ENCODE measurements around the gene DTL.
A peak's percentile ranks its signal among the peaks of the same experiment; 100 is the strongest.
"Not testable (repeated sequence)": the region's sequence is repeated elsewhere in the genome, so short reads cannot be mapped to it uniquely, and the experiment has no call there.

The DTL gene, protein sequence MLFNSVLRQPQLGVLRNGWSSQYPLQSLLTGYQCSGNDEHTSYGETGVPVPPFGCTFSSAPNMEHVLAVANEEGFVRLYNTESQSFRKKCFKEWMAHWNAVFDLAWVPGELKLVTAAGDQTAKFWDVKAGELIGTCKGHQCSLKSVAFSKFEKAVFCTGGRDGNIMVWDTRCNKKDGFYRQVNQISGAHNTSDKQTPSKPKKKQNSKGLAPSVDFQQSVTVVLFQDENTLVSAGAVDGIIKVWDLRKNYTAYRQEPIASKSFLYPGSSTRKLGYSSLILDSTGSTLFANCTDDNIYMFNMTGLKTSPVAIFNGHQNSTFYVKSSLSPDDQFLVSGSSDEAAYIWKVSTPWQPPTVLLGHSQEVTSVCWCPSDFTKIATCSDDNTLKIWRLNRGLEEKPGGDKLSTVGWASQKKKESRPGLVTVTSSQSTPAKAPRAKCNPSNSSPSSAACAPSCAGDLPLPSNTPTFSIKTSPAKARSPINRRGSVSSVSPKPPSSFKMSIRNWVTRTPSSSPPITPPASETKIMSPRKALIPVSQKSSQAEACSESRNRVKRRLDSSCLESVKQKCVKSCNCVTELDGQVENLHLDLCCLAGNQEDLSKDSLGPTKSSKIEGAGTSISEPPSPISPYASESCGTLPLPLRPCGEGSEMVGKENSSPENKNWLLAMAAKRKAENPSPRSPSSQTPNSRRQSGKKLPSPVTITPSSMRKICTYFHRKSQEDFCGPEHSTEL

DNA sequence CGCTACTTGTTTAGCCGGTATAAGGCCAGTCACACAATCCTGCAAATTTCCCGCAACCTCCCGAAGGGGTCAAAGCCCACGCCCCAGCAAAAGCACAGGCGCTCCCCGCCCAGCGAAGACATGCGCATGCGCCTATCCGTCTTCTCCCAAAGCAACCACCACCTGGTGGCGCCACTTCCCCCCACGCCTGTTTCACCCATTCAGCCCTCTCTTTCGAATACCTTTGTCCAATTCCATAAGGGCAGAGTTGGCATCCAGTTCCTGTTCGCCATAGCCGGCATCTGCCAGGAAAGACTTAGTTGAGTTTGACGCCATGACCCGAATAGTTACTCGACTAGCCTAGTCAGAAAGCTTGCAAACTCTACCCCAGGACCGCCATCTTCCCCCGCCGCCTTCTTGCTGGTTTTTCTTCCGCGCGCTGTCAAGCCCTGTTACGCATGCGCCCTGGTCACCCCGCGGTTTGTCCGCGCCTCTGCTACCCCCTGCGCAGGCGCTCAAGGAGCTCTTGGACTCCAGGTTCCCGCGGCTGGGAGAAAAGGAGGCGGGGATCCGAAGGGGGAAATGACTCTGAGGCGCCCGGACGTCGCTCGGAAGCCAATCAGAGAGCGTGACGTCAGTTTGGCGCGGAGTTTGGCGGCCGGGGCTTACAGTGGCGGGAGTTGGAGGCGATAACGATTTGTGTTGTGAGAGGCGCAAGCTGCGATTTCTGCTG lies at the start of gene DTL, which contains the start of gene INTS7:
Gene DTL, plus strand, starts transcription at position 626 of the 712 bp plus-strand sequence. CDS start 143 bp downstream, outside the sequence.
Gene INTS7, minus strand, starts transcription at position 435 of the 712 bp plus-strand sequence. Its CDS starts 120 bp downstream, at position 315.
- peak; percentile 85 for DNase-seq

DNA sequence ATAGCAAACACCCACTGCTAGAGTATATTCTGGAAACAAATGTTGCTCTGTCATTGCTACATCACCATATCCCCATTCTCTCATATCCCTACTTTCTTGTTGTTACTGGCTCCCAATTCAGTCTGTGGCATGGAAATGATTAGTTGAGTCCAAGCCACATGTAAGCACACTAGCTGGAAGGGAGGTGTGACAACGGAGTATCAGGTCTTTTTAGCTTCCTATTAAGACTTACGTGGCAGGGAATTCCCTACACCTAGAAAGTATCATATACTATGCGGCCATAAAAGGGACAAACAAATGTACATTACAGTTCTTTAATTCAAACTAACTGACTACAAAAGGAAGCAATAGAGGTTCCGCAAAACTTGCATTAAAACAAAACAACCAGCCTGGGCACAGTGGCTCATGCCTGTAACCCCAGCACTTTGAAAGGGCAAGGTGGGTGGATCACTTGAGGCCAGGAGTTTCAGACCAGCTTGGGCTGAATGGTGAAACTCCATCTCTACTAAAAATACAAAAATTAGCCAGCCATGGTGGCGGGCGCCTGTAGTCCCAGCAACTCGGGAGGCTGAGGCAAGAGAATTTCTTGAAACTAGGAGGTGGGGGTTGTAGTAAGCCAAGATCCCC lies 48.8 kb upstream of the DTL start:
- no peak for DNase-seq

DNA sequence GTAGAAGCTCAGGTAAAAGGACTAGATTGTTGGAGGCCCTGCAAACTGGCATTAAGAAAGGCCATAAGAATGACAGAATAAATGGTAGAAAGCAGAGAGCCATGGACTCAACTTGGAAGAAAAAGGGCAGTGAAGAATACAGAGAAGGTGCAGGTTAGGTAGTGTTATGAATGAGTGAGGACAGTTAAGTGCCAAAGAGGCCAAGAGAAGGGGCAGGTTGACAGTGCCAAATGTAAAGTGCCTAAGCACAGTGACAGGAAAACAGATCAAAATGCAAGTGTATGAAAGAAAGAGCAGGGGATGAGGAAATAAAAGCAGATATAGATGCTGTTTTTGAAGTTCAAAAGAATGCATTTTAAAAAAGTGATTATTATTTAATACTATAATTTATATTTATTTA lies 43.9 kb upstream of the DTL start:
- DNase-seq: no peak

DNA sequence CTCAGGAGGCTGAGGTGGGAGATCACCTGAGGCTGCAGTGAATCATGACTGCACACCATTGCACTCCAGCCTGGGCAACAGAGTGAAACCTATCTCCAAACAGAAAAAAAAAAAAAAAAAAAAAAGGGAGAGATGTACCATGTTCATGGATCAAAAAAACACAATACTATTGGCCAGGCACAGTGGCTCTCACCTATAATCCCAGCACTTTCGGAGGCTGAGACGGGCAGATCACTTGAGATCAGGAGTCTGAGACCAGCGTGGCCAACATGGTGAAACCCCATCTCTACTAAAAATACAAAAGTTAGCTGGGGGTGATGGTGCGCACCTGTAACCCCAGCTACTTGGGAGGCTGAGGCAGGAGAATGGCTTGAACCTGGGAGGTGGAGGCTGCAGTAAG lies 38.1 kb upstream of the DTL start:
- not testable (repeated sequence) for DNase-seq

DNA sequence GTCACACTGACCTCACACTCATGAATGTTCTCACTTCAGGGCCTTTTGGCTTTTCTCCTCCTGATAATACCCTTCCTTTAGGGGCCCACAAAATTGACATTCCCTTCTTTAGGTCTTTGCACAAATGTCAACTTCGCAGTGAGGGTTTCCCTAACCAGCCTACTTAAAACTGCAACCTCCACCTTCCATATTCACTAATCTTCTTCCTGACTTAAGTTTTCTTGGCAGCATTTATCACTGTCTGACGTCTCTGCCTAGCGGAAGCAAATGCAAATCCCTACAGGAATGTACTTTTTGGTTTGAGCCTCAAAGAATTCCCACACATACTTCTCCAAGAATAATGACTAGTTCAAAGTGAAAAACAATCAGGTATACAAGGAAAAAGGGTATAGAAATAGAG lies 33.0 kb upstream of the DTL start:
- DNase-seq: no peak

DNA sequence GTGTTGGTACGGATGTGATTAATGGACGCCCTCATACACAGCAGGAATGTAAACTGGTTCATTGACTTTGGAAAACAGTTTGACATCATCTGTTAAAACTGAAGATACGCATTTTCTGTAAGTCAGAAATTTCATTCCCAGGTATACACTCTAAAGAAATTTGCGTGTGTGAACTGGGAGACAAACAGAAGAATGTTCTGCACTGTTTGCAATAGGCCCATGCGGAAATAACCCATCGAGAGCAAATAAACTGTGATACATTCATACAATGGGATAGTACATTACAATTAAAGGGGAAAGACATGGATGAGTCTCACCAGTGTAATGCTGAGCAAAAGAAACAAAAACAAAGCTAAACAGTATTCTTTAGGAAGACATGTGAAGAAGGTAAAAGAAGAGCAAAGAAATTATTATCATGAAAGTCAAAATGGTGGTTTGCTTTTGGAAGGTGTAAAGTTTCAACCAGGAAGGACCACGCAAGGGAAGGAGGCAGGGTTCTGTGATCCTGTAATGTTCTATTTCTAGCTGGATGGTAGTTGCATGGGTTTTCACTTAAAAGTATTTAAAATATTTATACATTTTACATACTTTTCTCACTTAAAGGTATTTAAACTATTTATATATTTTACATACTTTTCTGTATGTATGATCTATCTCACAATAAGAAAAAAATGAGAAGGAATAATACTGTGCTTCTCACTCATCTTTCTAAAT lies 30.5 kb upstream of the DTL start:
- DNase-seq: no peak

DNA sequence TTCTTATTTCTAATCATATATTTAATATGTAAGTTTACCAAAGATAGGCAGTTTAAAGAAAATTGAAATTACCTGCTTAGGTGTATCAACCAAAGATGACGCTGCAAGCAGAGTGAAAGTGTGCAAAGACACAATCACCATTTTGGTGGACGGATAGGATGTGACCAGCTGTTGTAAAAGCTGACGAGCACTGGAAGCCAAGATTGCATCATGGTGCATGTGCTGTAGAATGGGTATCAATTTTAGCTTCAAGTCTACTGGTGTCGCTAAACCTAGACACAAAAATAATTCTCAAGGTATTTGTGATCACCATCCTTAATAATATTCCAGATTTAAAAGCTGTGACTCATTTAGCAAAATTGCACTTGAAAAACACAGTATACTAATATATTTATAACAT lies 28.4 kb upstream of the DTL start:
- DNase-seq: no peak

DNA sequence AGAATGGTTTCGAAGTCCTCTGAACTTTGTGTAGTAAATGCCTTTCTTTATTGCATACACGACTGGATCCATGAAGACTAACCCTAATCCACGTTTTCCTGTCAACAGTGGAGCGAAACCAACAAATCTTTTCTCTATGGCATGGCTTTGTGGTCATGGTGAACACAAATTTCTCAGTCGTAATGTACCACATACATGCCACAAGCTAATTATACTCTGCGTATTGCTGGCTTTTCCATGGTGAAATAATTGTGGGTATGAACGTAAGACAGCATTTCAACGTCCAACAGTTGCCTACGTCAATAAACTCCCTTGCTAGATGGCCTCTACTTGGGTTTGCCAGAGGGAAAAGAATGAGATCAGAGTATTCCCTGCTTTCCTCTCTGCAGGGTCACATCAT lies 27.7 kb upstream of the DTL start:
- no peak for DNase-seq

DNA sequence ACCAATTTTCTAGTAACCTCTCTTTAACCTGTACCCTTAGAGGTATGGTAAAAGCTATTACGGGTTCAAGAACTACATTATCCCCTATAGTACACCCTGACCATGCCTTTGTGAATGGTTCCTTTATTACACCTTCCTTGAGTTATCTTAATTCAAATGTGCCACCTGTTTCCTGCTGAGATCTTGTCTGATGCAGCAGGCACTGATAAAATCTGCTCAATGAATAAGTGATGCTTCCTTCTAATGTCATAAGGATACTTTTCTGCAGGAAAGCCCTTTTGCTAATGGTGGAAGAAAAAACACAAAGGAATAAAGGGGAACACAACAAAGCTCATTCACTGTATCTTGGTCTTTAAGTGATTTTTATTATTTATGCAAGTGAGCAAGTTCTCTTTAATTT lies 26.0 kb upstream of the DTL start:
- no peak for DNase-seq

DNA sequence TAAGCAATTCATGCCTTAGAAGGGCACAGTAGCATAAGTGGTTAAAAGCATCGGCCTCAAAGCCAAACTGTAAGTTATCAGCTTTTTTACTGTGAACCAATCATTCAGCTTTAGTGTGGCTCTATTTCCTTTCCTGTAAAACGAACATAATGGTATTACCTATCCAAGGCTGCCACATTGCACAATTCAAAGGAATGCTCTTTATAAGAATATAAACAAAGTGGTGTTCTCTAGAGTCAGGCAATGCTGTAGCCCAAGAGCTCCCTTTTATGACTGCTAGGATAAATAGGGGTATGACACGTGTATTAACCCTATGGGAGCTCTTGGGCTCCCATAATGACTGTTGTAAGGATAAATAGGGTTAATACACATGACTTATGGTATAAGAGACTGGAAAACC lies 25.5 kb upstream of the DTL start:
- no peak for DNase-seq

DNA sequence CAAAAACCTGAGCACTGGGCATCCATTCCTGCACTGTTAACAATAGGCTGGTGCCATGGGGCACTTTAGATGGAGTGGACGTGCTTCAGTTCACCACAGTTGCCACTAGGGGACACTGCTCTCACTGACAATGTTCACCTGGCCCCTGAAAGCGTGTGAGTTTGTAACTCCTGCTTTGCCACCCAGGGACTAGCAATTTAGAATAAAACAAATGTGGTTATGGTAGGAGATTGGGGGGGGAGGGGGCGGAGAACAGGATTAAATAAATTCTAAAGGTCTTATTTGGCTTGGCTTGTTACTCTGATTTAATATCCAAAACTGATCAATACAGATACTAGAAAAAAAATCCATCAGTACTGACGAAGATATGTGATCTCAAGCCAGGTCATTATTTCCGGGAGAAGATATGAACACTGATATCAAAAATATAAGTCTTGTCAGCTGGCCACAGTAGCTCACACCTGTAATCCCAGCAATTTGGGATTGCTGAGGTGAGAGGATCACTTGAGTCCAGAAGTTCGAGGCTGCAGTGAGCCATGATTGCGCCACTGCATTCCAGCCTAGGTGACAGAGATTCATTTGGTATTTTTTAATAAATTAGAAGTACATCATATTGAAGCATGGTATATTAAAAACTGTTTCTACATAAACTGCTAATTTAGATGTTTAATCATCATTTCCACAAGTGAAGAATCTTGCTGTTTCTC lies 23.4 kb upstream of the DTL start:
- no peak for DNase-seq

DNA sequence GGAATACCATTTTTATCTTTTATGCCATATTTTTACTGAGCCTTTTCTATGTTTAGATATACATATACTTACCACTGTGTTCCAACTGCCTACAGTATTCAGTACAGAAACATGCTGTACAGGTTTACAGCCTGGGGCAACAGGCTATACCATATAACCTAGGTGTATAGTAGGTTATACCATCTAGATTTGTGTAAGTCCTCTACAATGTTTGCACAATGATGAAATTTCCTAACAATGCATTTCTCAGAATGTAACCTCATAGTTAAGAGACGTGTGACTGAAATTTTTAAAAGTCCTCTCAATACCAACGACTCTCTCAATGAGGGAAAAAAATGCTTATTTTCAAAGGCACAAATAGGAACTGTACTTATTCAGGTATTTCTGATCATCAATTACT lies 21.9 kb upstream of the DTL start:
- no peak for DNase-seq

DNA sequence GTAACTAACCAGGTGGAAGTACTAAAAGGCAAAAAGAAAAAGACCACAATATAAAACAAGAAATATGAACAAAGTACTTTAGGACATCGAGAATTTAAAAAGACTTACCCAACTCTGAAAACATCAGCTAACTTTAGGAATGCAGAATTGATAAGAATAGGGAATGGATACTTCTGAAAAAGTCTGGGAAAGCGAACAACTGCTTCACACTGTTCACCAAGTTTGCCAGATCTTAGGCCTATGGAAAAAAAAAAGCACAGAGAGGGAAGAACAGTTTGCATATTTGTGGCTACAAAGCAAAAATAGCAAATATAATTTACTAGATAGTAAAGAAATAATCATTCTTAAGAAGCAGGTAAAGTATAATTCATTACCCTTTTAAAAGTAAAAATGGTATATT lies 14.6 kb upstream of the DTL start:
- no peak for DNase-seq

DNA sequence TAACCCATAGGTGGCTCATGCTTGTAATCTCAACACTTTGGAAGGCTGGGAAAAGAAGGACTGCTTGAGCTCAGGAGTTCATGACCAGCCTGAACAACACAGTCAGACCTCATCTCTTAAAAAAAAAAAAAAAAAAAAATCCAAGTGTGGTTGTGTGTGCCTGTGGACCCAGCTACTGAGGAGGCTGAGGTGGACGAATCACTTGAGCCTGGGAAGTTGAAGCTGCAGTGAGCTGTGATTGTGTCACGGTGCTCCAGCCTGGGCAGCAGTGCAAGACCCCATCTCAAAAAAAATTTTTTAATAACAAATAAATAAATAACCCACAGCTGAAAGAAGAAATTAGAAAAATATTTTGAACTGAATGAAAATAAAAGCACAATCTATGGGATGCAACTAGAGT lies 14.0 kb upstream of the DTL start:
- DNase-seq: no peak

DNA sequence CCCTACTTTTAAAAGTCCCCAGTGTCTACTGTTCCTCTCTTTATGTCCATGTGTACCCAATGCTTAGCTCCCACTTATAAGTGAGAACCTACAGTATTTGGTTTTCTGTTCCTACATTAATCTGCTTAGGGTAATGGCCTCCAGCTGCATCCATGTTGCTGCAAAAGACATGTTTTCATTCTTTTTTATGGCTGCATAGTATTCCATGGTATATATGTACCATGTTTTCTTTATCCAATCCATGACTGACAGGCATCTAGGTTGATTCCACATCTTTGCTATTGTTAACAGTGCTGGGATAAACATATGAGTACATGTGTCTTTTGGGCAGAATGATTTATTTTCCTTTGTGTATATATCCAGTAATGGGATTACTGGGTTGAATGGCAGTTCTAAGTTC lies 12.6 kb upstream of the DTL start:
- not testable (repeated sequence) for DNase-seq

DNA sequence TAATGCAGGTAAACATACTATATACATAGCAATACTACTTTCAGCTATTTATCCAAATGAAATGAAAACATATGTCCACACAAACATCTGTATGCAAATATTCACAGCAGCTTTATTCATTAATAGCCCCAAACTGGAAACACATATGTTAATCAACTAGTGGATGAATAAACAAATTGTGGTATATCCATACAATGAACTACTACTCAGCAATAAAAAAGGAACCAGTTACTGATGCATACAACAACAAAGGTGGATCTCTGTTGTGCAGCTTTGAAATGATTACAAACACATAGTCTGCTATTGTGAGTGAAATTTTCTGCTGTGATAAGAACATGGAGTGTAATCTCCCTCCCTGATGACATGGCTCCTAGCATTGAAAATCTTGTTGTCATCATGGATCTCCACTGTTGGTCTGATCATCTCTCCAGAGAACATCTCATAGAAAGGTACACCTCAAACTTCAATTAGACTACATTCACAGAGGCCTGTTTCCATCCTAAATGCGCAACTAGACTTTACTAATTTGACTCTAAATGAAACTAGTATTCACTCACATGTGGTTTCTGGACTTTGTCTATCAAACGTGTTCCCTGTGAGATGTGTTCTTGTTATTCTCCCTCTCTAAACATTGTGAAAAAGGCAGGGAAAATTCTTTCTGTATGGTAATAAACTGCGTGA lies 10.9 kb upstream of the DTL start:
- no peak for DNase-seq

DNA sequence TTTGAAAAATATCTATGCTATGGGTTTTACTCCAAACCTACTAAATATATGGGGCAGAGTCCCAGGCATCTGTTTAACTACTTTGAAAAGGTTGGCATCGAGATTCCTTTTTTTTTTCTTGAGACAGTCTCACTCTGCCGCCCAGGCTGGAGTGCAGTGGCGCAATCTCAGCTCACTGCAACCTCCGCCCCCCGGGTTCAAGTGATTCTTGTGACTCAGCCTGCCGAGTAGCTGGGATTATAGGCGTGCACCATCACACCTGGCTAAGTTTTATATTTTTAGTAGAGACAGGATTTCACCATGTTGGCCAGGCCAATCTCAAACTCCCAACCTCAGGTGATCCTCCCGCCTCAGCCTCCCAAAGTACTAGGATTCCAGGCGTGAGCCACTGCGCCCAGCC lies 7.8 kb upstream of the DTL start:
- not testable (repeated sequence) for DNase-seq

DNA sequence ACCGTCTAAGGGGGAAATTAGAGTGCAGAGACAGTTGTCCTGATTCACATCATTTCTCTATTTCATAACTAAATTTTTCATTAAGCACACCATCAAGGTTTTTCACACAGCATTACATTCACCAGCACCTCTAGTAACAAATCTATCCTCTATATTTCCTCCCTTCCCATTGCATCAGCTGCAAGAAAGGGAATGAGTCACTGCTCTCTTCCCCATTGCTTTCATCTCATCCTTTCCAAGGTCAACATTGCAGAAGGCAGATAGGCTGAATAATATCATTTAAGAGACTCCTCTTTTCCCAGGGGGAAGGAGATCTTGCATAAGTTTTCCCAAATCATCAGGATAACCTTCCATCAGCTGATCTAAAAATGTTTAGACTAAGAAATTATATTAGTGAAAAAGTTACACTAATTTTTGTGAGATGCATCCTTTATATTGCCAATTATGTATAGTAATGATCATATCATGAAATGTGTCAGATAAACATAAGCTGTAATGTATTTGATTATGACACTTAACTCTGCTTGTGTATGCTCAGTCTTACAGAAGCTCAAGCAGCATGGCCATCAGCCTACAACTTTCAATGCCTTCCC lies 4.5 kb upstream of the DTL start:
- DNase-seq: no peak

DNA sequence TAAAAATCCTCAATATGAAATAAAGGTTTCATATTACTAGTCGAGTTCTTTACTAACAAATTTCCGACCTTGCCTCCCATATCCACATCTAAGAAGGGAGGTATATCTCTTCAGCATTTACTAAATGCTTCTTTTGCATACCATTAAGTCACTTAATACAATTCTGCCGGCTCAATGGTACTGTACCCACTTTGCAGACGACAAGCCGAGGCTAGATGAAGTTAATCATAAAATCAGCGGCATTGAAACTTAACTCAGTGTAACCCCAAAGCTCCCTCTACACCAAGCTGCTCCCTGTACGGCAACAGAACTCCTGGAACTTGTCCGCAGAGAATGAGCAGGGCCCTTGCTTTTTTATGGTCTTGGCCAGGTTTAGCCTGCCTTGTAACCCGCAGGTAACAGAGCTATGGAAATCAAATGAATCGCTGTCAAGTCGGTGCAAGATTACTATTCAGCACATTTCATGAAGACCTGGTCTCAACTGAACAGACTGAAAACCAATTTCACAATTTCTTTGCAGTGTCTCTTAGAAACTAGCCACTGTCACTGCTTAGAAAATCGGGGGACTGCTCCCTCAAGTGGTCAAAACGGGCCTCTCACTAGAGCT lies 929 bp upstream of the DTL start:
- DNase-seq: no peak

DNA sequence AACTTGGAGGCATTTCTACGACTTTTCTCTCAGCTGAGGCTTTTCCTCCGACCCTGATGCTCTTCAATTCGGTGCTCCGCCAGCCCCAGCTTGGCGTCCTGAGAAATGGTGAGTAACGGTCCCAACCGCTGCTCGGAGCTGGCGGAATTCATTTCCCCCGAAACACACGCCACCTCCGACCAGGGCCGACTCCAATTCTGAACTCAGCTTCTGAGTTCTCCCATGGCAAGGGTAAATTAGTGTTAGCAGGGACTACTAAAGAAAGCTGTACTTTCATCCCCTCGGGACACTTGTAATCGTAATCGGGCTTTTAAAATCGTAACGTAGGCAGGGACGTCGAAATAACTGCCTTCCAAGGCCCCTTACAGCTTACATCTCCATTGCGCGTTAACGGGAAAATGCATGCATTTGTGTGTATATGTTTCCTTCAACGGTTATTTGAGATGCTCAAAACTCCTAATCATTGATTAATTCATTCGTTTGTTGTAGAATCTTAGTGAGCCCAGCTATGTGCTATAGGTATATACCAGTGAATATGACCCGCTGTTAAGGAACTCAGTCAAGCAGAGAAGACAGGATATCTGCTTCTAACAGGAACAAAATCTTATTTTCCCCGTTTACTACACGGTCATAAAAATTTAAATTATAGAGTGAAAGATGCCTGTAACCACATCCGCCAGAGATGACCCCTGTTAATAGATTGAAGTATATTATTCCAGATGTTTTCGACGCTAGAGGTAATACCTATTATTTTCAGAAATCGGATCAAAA lies 472 bp downstream of the DTL start:
- no peak for DNase-seq

Data from NCI-H187 treated with DMSO at 0.1 percent for 48 hours (cell line).